Esophagus (tissue), 2 donors: ENCODE results near the gene BCAS1. TPM values are rescaled to one million over a fixed set of nuclear protein-coding genes. Genes with fewer than 3 reads are reported as not detected.

ENCODE experiments used
- H3K27ac ChIP-seq, 2 donors: one replicate each; pipeline ENCODE4 v1.5.1; 2013; ENCODE audit warnings: low read depth in 2 of 2, mild to moderate bottlenecking in 2 of 2, inconsistent platforms in 1 of 2, low read length in 1 of 2, moderate library complexity in 1 of 2
- H3K27me3 ChIP-seq, 2 donors: one replicate each; pipeline ENCODE4 v1.6.1; 2013; ENCODE audit warnings: low read length in 2 of 2, control low read depth in 1 of 2, mild to moderate bottlenecking in 1 of 2; ENCODE audit not compliant: insufficient read depth in 2 of 2, control insufficient read depth in 1 of 2
- H3K36me3 ChIP-seq, 2 donors: one replicate each; pipeline ENCODE4 v1.6.1; 2013; ENCODE audit warnings: low read length in 1 of 2; ENCODE audit not compliant: control insufficient read depth in 2 of 2, insufficient read depth in 2 of 2
- H3K4me1 ChIP-seq, 2 donors: one replicate each; pipeline ENCODE4 v1.6.1; 2013; ENCODE audit warnings: low read length in 1 of 2; ENCODE audit not compliant: control insufficient read depth in 2 of 2, insufficient read depth in 2 of 2
- H3K4me3 ChIP-seq, 2 donors: one replicate each; pipeline ENCODE4 v1.5.1; 2013; ENCODE audit warnings: low read length in 2 of 2, mild to moderate bottlenecking in 2 of 2, low read depth in 1 of 2, moderate library complexity in 1 of 2
- H3K9me3 ChIP-seq, 2 donors: one replicate each; pipeline ENCODE4 v1.6.1; 2013; ENCODE audit warnings: mild to moderate bottlenecking in 2 of 2, low read depth in 1 of 2, low read length in 1 of 2, moderate library complexity in 1 of 2; ENCODE audit not compliant: control insufficient read depth in 2 of 2, insufficient read depth in 1 of 2
- WGBS, 2 donors: extraction: QIAGEN DNeasy Blood & Tissue Kit; methylation state at CpG; one replicate each; pipeline ENCODE4 v1.1.7; 2013; 5-methylcytosine and 5-hydroxymethylcytosine counted together
- polyA plus RNA-seq, 2 donors: library from polyadenylated mRNA; stranded (reverse); fragments of 200-250 nt; gene quantifications; one replicate each; pipeline ENCODE4 v1.2.3, GENCODE V29; 2013
- donor health status: healthy with polysubstance abuse.
- donor health status: Bipolar disorder and iron deficiency.

The BCAS1 gene
- polyA plus RNA-seq, 2 donors, result 4.7 to 9.0 TPM

- 91 to 92% methylated on average over 6 of the region's 6 CpGs for WGBS, 2 donors
- Histone ChIP-seq H3K36me3 (no peaks in the 10 kb centered on the region), H3K27ac (no peak overlapping the region), H3K27me3 (no peaks in the 10 kb centered on the region), H3K9me3 (no peaks in the 10 kb centered on the region), H3K4me1 (no peaks in the 10 kb centered on the region), H3K4me3 (no peak overlapping the region)
These were observed 10.6 kb downstream of the BCAS1 start for GRCh38 chr20:54059691-54060364.

- Histone ChIP-seq H3K27me3 (no peaks in the 10 kb centered on the region), H3K27ac (no peak overlapping the region), H3K36me3 (no peaks in the 10 kb centered on the region), H3K4me1 (no peaks in the 10 kb centered on the region), H3K9me3 (no peaks in the 10 kb centered on the region), H3K4me3 (no peak overlapping the region)
- 80 to 82% methylated on average over 16 of the region's 16 CpGs for WGBS, 2 donors
These were observed 11.8 kb downstream of the BCAS1 start for GRCh38 chr20:54058420-54059139.

- H3K9me3 ChIP-seq, result no peaks in the 10 kb centered on the region
- WGBS, 2 donors, result 84 to 92% methylated on average over 3 of the region's 3 CpGs
- no peaks in the 10 kb centered on the region for H3K4me1 ChIP-seq
- H3K27me3 ChIP-seq, result no peaks in the 10 kb centered on the region
- H3K27ac ChIP-seq, result no peak overlapping the region
- H3K36me3 ChIP-seq, result no peaks in the 10 kb centered on the region
- no peak overlapping the region for H3K4me3 ChIP-seq
These were observed 13.4 kb downstream of the BCAS1 start for GRCh38 chr20:54056762-54057639.

GRCh38 chr20:54054516-54054915, 15.9 kb downstream of the BCAS1 start:
- Histone ChIP-seq H3K27me3 (no peaks in the 10 kb centered on the region), H3K36me3 (no peaks in the 10 kb centered on the region), H3K4me3 (no peak overlapping the region), H3K27ac (no peak overlapping the region), H3K4me1 (no peaks in the 10 kb centered on the region), H3K9me3 (no peaks in the 10 kb centered on the region)
- 56 to 66% methylated on average over 5 of the region's 5 CpGs for WGBS, 2 donors

GRCh38 chr20:54051068-54051467, 19.3 kb downstream of the BCAS1 start:
- Histone ChIP-seq H3K27ac (no peak overlapping the region), H3K9me3 (no peaks in the 10 kb centered on the region), H3K4me3 (no peak overlapping the region), H3K36me3 (no peaks in the 10 kb centered on the region), H3K4me1 (no peaks in the 10 kb centered on the region), H3K27me3 (no peaks in the 10 kb centered on the region)
- WGBS, 2 donors, result 75 to 84% methylated on average over 2 of the region's 2 CpGs

- Histone ChIP-seq H3K9me3 (no peaks in the 10 kb centered on the region), H3K36me3 (no peaks in the 10 kb centered on the region)
These were observed 21.4 kb downstream of the BCAS1 start for GRCh38 chr20:54048891-54049545.

GRCh38 chr20:54048481-54048880, 21.9 kb downstream of the BCAS1 start:
- no peaks in the 10 kb centered on the region for H3K9me3 ChIP-seq
- whole genome bisulfite sequencing, 2 donors, result 78 to 91% methylated on average over 2 of the region's 2 CpGs
- H3K4me1 ChIP-seq, result no peaks in the 10 kb centered on the region

More at GRCh38 chr20:54048891-54049545, 21.4 kb downstream of the BCAS1 start:
- Histone ChIP-seq H3K4me1 (no peaks in the 10 kb centered on the region), H3K4me3 (no peak overlapping the region), H3K27ac (no peak overlapping the region), H3K27me3 (no peaks in the 10 kb centered on the region)
- 47 to 63% methylated on average over 3 of the region's 3 CpGs for WGBS, 2 donors

GRCh38 chr20:54047720-54048119, 22.7 kb downstream of the BCAS1 start:
- Histone ChIP-seq H3K9me3 (no peaks in the 10 kb centered on the region), H3K4me1 (no peaks in the 10 kb centered on the region), H3K4me3 (no peak overlapping the region), H3K27ac (no peak overlapping the region), H3K27me3 (no peaks in the 10 kb centered on the region), H3K36me3 (no peaks in the 10 kb centered on the region)
- 92% methylated on average over 1 of the region's 1 CpG for WGBS, 2 donors

More at GRCh38 chr20:54048481-54048880, 21.9 kb downstream of the BCAS1 start:
- Histone ChIP-seq H3K36me3 (no peaks in the 10 kb centered on the region), H3K27me3 (no peaks in the 10 kb centered on the region), H3K27ac (no peak overlapping the region), H3K4me3 (no peak overlapping the region)

GRCh38 chr20:54047048-54047447, 23.3 kb downstream of the BCAS1 start:
- H3K4me1 ChIP-seq, result no peaks in the 10 kb centered on the region
- H3K4me3 ChIP-seq, result no peak overlapping the region
- H3K36me3 ChIP-seq, result no peaks in the 10 kb centered on the region
- no peak overlapping the region for H3K27ac ChIP-seq
- no peaks in the 10 kb centered on the region for H3K27me3 ChIP-seq
- H3K9me3 ChIP-seq, result no peaks in the 10 kb centered on the region
- 91% methylated on average over 2 of the region's 2 CpGs for WGBS, 2 donors
